Pulmonary artery endothelial cell (primary cell): ENCODE measurements around the gene APOBEC3A. TPM values are rescaled to one million over a fixed set of nuclear protein-coding genes. Genes with fewer than 3 reads are reported as not detected.
"Not testable (repeated sequence)": the region's sequence is repeated elsewhere in the genome, so short reads cannot be mapped to it uniquely, and the experiment has no call there.

Experiments
- DNase-seq: peaks from one replicate; pipeline ENCODE4 v3.0.0-alpha.2; 2011; ENCODE audit warnings: low read depth, low spot score
- total RNA-seq: library from RNA; depleted of rRNA; stranded (reverse); fragments of >200 nt; gene quantifications from 2 replicates; pipeline ENCODE4 v1.2.3, GENCODE V29; 2014

APOBEC3A gene
- total RNA-seq, 1 donor from 2014 or later: not detected

DNA sequence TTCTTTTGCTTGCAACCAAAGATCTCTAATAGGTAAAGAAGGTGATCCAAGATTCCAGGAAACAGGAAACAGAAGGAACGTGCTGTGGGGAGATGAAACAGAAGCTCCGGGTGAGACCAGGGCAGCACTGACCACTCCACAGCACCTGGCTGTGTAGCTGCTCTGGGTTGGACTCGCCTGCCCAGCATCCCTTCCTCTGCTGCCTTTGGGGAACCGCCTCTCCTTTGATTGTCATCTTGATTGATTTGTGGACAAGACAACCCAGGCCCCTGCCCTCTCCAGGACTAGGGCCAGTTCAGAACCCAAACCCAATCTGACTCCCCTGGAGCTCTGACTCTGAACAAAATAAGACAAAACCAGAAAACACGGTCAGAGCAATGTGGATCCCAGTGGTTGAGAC lies 14.7 kb upstream of the APOBEC3A start:
- no peak for DNase-seq

DNA sequence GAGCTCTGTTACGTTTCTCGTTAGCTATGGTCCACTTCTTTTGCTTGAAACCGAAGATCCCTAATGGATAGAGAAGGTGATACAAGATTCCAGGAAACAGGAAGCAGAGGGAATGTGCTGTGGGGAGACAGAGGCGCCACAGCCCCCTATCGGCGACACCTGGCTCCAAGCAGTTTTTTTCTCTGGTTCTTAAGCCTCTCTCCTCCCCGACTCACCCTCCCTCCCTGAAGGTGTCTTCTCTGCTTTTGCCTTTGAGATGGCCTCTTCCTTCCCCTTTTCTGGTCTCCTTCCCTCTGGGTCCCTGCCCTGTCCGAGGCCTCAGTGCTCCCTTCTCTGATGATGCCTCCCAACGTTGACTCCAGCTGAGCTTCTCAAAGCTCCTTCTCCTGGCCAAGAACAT lies 14.2 kb upstream of the APOBEC3A start:
- no peak for DNase-seq

GRCh38 chr22:38943882-38944281 lies 13.5 kb upstream of the APOBEC3A start:
- no peak for DNase-seq

DNA sequence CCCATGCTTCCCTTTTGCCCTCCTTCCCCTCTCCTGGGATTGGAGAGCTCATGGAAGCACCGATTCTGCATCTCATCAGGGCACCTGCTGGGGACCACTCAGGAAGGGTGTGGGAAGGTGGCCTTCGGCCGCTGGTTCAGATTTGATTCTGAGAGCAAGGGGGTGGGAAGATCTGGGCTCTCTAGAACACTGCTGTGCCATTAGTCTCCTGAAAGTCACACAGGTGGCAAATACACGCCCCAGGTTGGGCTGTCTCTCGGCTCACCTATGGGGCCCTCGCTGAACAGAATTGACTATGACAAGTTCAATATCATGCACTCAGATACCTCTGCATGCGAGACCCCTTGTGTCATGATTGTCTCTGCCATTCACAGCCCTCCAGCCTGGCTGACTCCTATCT lies 12.8 kb upstream of the APOBEC3A start:
- DNase-seq: no peak

- not testable (repeated sequence) for DNase-seq
Measured at GRCh38 chr22:38945706-38946338, 11.6 kb upstream of the APOBEC3A start.

DNA sequence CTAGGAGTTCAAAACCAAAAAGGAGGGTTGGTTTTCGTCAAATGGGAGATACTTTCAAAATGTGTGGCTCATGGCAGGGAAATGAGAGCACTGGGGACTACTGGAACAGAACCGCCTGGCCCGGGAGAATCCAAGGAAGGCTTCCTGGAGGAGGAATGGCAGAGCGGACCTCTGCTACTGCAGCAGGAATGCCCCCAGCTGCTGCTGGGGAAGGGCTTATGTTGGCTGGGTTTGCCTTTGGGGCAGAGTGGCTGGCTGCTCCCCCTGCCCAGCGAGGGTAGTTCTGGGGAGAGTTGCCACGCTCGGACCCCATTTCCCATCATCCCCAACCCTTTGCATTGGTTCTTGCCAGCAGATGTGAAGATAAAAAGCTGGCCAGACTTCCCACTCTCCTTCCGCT lies 10.6 kb upstream of the APOBEC3A start:
- DNase-seq: no peak

DNA sequence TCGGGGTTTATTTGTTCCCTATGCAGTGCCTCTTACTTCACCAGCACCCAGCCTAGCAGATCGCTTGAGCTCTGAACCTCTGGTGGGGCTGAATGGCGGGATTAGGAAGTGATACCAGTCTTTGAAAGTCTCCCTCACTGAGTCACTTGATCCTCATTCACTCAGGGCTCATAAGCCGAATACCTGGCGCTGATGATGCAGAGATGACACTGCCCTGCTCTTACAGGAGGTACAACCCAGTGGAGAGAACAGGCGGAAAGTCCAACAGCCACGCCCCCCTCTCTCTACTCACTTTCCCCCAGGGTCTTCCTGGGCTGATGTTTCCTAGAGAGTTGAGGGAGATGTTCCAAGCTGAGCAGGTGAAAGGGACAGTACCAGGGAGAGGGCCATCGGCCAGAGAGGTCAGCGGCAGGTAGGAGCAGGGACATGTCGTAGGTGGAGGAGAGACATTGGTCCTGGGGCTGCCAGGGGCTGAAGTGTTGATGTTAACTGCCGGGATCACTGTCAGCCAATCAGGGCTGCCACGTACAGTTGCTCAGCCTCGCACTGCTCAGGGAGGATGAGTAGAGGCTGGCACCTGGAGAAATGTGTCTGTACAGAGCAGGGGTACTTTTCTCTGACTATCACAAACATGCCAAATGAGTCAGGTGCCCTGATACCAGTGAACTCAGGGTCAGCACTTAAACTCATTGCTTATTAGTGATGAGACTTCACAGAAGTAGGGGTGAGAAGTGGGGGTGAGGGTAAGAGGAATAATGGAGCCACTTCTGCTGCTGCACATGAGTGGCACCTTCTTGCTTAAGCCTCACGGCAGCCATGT lies 9.9 kb upstream of the APOBEC3A start:
- DNase-seq: no peak

- DNase-seq: no peak
Measured at GRCh38 chr22:38948181-38948940, 9.0 kb upstream of the APOBEC3A start.

- DNase-seq: no peak
Measured at GRCh38 chr22:38949889-38950405, 7.5 kb upstream of the APOBEC3A start.

GRCh38 chr22:38950527-38951295 lies 6.7 kb upstream of the APOBEC3A start:
- no peak for DNase-seq

DNA sequence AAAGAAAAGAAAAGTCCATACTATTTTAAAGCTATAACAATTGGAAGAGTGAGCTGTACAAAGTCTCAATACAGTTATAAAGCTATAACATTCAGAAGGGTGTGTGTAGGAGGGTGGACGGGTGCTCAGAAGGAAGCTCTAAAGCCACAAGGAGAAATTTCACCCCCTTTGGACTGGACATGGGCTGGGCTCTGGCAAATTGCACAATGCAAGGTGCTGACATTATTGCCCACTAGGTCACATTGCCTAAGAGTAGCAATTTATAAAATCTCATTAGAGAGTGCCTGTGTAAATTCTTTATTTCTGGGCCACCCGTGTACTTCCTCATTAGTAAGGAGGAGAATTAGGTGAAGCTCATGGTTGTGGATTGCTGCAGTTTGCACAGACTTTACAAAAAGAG lies 5.7 kb upstream of the APOBEC3A start:
- no peak for DNase-seq

- no peak for DNase-seq
Measured at GRCh38 chr22:38952281-38952993, 5.0 kb upstream of the APOBEC3A start.

DNA sequence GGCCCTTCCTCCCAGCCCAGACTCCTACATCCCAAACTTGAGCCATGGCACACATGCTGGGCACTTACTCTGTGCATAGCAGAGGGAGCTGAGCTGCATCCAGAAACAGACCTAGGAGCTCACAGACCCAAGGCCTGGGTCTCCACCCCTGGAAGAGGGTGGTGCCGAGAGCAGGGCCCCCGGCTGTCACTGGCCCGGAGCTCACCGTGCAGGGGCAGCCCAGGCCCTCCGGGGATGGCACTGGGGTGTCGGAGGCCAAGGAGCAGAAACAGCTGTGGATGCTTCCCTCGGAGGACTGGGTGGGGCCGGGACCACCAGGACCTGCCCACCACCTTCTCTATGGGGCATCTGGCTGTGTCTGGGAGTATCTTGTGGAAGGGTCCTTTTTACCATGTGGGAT lies 4.3 kb upstream of the APOBEC3A start:
- no peak for DNase-seq

DNA sequence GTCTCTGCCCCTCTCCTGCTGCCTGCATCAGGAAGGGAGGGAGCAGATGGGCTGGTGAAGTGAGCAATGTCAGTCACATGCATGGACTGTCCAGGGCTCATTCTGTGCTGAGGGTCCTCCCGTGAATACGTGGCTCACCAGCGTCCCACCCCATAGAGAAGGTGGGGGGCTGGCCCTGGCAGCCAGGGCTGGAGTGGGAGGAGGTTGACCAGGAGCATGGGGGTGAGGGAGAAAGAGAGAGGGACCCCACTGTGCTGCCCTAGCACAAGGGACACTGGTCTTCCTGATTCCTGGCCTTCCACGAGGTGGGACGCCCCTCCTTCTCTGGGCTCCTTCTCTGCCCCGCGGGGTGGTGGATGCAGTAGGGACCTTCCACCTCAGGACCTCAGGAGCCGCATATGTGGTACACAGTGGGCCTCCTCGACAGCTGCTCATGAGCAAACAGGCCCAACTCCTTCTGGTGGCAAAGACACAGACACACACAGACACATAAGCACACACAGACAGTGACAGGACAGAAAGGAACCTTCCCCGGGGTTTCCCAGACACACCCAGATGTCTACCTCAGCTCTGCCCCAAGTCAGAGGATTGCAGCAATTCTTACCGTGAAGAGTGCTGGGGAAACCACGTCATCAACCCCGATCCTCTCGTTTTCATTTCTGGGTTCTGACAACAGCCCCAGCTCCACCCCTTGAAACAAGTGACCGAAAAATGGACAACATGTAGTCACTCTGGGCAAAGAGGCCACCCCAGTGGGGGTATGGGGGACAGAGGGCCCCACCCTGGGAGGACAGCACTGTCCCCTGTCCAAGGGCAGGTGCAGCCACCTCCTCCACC lies 3.6 kb upstream of the APOBEC3A start:
- DNase-seq: no peak

GRCh38 chr22:38954414-38955043 lies 2.9 kb upstream of the APOBEC3A start:
- no peak for DNase-seq

- DNase-seq: no peak
Measured at GRCh38 chr22:38955250-38955905, 2.0 kb upstream of the APOBEC3A start.

DNA sequence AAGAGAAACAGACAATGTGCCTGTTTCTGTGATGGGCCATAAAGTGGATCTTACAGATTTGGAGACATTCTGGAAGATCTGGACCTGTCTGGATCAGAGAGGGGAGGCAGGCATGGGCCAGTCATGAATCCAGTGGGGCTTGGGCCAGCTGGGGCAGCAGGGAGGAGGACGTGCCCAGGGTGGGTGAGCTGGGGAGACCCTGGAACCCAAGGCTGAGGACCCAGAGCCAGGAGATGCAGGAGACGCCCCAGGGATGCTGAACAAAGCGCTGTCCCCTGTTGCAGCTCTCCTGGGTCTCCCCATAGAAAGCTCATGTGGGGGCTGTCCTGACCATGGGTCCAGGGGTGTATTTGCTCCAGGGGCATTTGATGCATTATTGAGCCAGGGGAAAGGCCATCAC lies 1.5 kb upstream of the APOBEC3A start:
- DNase-seq: no peak

GRCh38 chr22:38956551-38956950 lies 858 bp upstream of the APOBEC3A start:
- DNase-seq: no peak
